ENCODE data around the gene STK17B.

The STK17B gene

DNA sequence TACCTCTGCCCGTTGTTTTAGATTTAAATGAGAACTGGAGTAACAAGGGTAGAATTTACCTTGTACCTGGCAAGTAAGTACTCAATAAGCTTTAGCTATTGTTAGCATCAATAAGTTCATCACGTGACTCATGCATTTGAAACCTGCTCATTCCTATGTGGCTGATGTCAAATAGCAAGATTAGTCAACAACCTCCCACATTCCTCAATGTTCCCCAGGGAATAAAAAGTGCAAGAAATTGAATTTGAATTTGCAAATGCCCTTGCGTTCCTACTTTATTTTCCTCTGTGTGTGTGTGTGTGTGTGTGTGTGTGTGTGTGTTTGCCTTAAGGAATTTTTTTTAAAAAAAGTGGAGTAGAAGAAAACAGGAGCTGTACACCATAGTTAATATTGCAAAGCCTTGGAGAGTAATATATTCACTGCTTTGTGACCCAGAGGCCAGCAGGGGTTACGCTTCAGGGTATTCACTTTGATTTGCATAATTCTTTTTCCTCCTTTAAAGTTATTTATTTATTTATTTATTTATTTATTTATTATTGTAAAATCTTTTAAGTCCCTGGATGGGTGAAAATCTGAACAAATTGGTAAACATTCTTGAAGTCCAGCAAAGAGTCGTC is 58.9 kb downstream of the STK17B start:
- H3K4me1 ChIP-seq (ENCODE audit: insufficient read depth, low read length) = peaks cover 30% of the 10 kb centered on the region
- H3K4me3 ChIP-seq (ENCODE audit: low read length) = no peak overlapping the region
- no peaks in the 10 kb centered on the region for H3K36me3 ChIP-seq (ENCODE audit: insufficient read depth, low read length)
- H3K27me3 ChIP-seq (ENCODE audit: insufficient read depth, low read length) = no peaks in the 10 kb centered on the region
- peak overlapping the region; percentile 94 for H3K27ac ChIP-seq (ENCODE audit: low read depth, low read length)
- WGBS = 32% methylated on average over 3 of the region's 5 CpGs
- no peak overlapping the region; the same call in 1 of the 2 replicates for H3K9ac ChIP-seq (ENCODE audit: low read depth, low read length)
- no peaks in the 10 kb centered on the region for H3K9me3 ChIP-seq (ENCODE audit: insufficient read depth, low read depth, low read length)

DNA sequence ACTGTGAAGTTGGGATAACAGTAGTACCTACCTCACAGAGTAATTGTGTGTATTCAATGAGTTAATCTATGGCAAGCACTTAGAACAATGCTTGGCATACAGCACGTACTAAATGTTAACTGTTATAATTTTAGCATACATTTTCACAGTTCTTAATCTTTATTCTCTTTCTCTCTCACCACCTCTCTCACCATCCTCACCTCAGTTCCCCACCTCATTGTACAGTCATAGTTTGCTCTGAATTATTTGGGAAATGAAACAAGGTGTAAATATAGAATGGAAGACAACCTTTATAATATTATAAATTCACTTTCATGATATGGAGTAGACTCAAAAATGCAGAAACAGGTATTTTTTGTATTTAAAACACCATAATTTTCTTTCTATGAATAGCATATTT is 62.8 kb downstream of the STK17B start:
- no peak overlapping the region for H3K9ac ChIP-seq (ENCODE audit: low read depth, low read length)
- H3K4me1 ChIP-seq (ENCODE audit: insufficient read depth, low read length) = peaks cover 22% of the 10 kb centered on the region
- no peak overlapping the region for H3K27ac ChIP-seq (ENCODE audit: low read depth, low read length)
- H3K36me3 ChIP-seq (ENCODE audit: insufficient read depth, low read length) = no peaks in the 10 kb centered on the region
- H3K27me3 ChIP-seq (ENCODE audit: insufficient read depth, low read length) = no peaks in the 10 kb centered on the region
- H3K9me3 ChIP-seq (ENCODE audit: insufficient read depth, low read depth, low read length) = no peaks in the 10 kb centered on the region
- WGBS = 85% methylated on average over 1 of the region's 1 CpG
- no peak overlapping the region for H3K4me3 ChIP-seq (ENCODE audit: low read length)

DNA sequence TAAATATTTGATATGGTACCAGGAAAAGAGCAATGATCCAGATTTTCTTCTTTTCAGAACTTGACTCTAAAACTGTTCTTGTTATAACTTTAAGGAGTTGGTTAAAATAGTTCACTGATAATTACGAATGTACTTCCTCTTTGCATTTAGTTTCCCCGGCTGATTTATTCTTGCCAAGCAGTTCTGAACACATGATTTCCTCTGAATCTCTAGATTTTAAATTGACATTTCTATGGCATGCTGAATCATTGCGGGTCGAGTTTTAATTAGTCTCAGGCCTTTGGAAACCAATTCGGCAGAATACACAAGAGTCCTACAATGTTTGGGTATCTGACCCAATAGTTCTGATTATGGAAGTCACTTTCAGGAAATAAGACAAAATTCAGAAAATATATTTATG is 65.4 kb downstream of the STK17B start:
- Histone ChIP-seq H3K36me3 (ENCODE audit: insufficient read depth, low read length) (no peaks in the 10 kb centered on the region), H3K4me1 (ENCODE audit: insufficient read depth, low read length) (0 out of 2 replicates have a peak, but pooled peaks cover 10% of the 10 kb centered on the region), H3K9me3 (ENCODE audit: insufficient read depth, low read depth, low read length) (no peaks in the 10 kb centered on the region), H3K4me3 (ENCODE audit: low read length) (no peak overlapping the region), H3K9ac (ENCODE audit: low read depth, low read length) (no peak overlapping the region), H3K27me3 (ENCODE audit: insufficient read depth, low read length) (no peaks in the 10 kb centered on the region), H3K27ac (ENCODE audit: low read depth, low read length) (no peak overlapping the region)
- 94% methylated on average over 5 of the region's 5 CpGs for WGBS

DNA sequence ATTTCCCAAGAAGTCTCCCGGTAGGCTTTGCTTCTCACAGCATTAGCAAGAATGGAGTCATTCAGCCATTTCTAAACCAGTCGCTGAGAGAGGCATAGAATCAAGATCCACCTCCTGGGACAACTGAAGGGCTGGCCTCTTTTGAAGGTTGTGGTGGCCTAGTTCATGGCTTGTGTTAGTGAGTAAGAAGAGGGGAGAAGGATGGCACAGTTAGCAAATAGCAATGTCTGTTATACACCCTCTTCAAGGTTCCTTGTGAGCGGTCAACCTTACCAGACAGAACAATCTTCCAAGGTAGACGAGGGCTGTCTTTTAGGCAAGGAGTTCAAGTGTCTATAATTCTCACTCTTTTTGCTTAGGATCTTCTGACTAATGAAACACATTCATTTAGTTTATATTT is 67.3 kb downstream of the STK17B start:
- H3K36me3 ChIP-seq (ENCODE audit: insufficient read depth, low read length) = no peaks in the 10 kb centered on the region
- 0 out of 2 replicates have a peak, but pooled peaks cover 10% of the 10 kb centered on the region for H3K4me1 ChIP-seq (ENCODE audit: insufficient read depth, low read length)
- no peaks in the 10 kb centered on the region for H3K9me3 ChIP-seq (ENCODE audit: insufficient read depth, low read depth, low read length)
- H3K27ac ChIP-seq (ENCODE audit: low read depth, low read length) = no peak overlapping the region
- H3K4me3 ChIP-seq (ENCODE audit: low read length) = no peak overlapping the region
- H3K27me3 ChIP-seq (ENCODE audit: insufficient read depth, low read length) = no peaks in the 10 kb centered on the region
- WGBS = 97% methylated on average over 4 of the region's 4 CpGs
- no peak overlapping the region for H3K9ac ChIP-seq (ENCODE audit: low read depth, low read length)

DNA sequence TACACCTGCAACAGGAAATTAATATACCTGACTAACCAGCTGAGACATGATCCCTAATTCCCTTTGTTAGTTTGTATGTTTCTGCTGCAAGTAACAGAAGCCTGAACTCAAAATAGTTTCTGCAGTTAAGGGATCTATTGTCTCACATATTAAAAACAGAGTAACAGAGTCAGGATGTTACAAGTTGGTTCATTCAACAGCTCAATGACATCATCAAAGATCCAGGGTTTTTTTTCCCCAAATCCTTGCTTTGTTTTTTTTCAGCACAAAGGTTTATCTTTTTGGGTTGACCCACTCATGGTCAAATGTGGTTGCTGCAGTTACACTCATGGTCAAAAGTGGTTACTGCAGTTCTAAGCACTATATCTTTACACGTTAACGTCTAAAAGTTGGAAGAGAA is 67.8 kb downstream of the STK17B start:
- H3K27ac ChIP-seq (ENCODE audit: low read depth, low read length) = no peak overlapping the region
- no peaks in the 10 kb centered on the region for H3K9me3 ChIP-seq (ENCODE audit: insufficient read depth, low read depth, low read length)
- no peaks in the 10 kb centered on the region for H3K36me3 ChIP-seq (ENCODE audit: insufficient read depth, low read length)
- no peaks in the 10 kb centered on the region for H3K27me3 ChIP-seq (ENCODE audit: insufficient read depth, low read length)
- H3K9ac ChIP-seq (ENCODE audit: low read depth, low read length) = no peak overlapping the region
- WGBS = 96% methylated on average over 2 of the region's 2 CpGs
- H3K4me3 ChIP-seq (ENCODE audit: low read length) = no peak overlapping the region
- 0 out of 2 replicates have a peak, but pooled peaks cover 10% of the 10 kb centered on the region for H3K4me1 ChIP-seq (ENCODE audit: insufficient read depth, low read length)

DNA sequence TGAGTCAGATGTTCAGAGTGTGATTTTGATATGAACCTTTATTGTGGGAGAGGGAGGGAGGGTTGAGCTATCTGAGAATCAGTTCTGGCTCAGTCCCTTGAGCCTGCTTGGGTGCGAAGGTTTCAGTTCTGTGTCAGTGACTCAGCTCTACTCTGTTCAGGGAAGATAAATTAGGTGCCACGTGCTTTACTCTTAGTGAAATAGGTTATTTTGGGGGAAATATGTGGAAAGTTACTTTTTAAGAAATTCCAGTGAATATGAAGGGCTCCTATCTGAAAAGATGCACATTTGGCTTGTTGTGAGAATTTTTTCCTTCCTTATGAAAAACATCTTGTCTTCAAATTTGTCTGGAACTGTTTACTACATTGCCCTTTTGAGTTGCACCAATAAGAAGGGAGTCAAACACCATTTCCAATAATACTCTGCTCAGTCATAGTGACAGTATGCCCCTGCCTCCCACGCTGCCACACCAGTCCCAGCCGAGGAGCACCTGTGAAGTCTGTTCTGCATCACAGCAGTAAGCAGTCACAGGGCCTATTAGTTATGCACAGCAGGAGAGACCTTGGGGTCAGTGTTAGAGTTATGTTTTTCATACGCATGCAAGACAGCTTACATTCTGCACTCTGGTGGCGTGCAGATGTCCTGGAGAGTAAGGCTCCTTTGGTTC is 69.9 kb downstream of the STK17B start:
- no peaks in the 10 kb centered on the region for H3K9me3 ChIP-seq (ENCODE audit: insufficient read depth, low read depth, low read length)
- 53% methylated on average over 6 of the region's 6 CpGs for WGBS
- peaks cover 26% of the 10 kb centered on the region for H3K4me1 ChIP-seq (ENCODE audit: insufficient read depth, low read length)
- no peak overlapping the region for H3K9ac ChIP-seq (ENCODE audit: low read depth, low read length)
- no peak overlapping the region for H3K27ac ChIP-seq (ENCODE audit: low read depth, low read length)
- no peak overlapping the region for H3K4me3 ChIP-seq (ENCODE audit: low read length)
- no peaks in the 10 kb centered on the region for H3K36me3 ChIP-seq (ENCODE audit: insufficient read depth, low read length)
- H3K27me3 ChIP-seq (ENCODE audit: insufficient read depth, low read length) = no peaks in the 10 kb centered on the region

DNA sequence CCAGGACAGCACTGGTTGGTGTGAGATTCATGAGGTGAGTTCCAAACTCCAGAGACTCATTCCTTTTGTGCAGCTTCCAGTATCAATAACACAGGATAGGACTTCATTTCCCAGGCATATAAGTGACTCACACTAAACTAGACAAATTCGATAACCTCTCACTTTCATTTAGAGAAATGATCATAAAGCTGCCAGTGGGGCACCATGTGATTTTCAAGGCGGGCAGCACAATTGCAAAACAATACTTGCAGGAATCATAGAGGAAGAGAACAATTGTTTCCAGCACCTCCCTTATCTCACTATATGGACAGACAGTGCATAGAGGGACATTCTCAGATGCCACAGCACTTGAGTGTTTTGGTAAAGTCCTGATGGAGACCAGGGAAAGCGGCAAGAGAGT is 71.5 kb downstream of the STK17B start:
- Histone ChIP-seq H3K4me1 (ENCODE audit: insufficient read depth, low read length) (peaks cover 33% of the 10 kb centered on the region), H3K9ac (ENCODE audit: low read depth, low read length) (no peak overlapping the region), H3K27ac (ENCODE audit: low read depth, low read length) (no peak overlapping the region), H3K9me3 (ENCODE audit: insufficient read depth, low read depth, low read length) (no peaks in the 10 kb centered on the region), H3K4me3 (ENCODE audit: low read length) (no peak overlapping the region), H3K27me3 (ENCODE audit: insufficient read depth, low read length) (no peaks in the 10 kb centered on the region), H3K36me3 (ENCODE audit: insufficient read depth, low read length) (no peaks in the 10 kb centered on the region)
- WGBS = 97% methylated on average over 3 of the region's 3 CpGs

DNA sequence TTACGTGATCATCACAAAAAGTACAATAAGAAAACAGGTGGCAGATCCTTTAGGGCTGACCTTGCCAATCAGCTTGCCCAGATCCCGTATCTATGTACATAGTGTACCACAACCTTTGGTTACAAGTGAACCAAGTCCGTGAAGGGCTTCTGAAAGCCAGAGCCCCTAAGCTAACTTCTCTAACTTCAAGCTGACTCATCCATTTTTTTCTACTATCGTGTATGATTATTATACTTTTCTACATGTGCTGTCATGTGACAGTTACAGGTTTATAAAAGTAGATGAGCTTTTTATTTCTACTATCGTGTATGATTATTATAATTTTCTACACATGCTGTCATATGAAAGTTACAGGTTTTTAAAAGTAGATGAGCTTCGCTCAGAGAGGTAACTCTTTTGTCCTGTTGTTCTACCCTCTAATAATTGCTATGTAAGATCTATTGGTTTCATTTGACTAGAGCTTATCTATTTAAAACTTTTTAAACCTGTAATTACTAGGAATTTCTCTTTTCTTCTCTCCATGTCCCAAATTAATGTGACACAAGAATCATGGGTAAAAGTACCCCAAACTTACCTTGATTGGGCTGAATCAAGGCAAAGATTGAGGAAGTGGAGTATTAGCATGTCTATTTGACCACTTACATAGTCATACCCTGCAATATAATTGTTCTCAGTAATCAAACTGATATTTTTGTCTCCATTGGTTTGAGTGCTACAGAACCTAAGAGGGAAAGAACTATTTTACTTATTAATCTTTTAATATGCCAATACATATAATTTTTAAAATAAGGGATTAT is 73.3 kb downstream of the STK17B start:
- Histone ChIP-seq H3K36me3 (ENCODE audit: insufficient read depth, low read length) (no peaks in the 10 kb centered on the region), H3K9ac (ENCODE audit: low read depth, low read length) (no peak overlapping the region)
- WGBS = 98% methylated on average over 3 of the region's 6 CpGs

DNA sequence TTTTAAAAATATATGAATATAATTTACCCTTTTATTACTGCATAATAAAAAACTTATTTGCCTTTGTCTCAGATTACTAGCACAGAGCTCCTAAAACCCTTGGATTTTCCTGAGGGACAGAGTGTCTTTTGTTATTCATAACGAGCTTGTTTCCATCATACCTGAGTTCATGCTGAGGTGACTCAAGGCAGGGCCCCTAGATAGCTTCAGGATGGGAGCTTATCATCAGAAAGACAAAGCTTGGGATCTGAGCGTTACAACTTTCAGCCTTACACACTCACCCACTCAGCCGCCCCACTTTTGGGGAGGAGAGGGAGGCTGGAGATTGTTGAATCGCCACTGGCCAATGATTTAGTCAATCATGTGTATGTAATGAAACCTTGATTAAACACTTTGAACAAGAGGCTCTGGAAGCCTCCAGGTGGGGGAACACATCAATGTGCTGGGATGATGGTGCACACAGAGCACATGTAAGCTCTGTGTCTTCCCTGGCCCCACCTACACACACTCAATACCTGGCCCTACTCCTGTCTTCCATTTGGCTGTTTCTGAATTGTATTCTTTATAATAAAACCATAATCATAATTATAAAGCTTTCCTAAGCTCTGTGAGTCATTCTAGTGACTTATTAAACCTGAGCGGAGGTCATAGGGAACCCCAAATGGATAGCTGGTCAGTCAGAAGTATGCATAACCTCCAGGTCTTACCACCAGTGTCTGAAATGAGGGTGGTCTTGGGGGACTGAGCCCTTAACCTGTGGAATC is 74.2 kb downstream of the STK17B start:
- no peak overlapping the region for H3K9ac ChIP-seq (ENCODE audit: low read depth, low read length)
- H3K27ac ChIP-seq (ENCODE audit: low read depth, low read length) = peak overlapping the region; percentile 74; the same call in 1 of the 2 replicates
- peaks cover 32% of the 10 kb centered on the region for H3K4me1 ChIP-seq (ENCODE audit: insufficient read depth, low read length)
- no peaks in the 10 kb centered on the region for H3K9me3 ChIP-seq (ENCODE audit: insufficient read depth, low read depth, low read length)
- H3K4me3 ChIP-seq (ENCODE audit: low read length) = no peak overlapping the region
- H3K27me3 ChIP-seq (ENCODE audit: insufficient read depth, low read length) = no peaks in the 10 kb centered on the region
- no peaks in the 10 kb centered on the region for H3K36me3 ChIP-seq (ENCODE audit: insufficient read depth, low read length)
- 38% methylated on average over 3 of the region's 5 CpGs for WGBS

More for the DNA sequence above, 73.3 kb downstream of the STK17B start:
- H3K27ac ChIP-seq (ENCODE audit: low read depth, low read length) = peak overlapping the region; percentile 74; the same call in 1 of the 2 replicates
- no peak overlapping the region for H3K4me3 ChIP-seq (ENCODE audit: low read length)
- H3K27me3 ChIP-seq (ENCODE audit: insufficient read depth, low read length) = no peaks in the 10 kb centered on the region
- H3K9me3 ChIP-seq (ENCODE audit: insufficient read depth, low read depth, low read length) = no peaks in the 10 kb centered on the region
- H3K4me1 ChIP-seq (ENCODE audit: insufficient read depth, low read length) = peaks cover 33% of the 10 kb centered on the region

DNA sequence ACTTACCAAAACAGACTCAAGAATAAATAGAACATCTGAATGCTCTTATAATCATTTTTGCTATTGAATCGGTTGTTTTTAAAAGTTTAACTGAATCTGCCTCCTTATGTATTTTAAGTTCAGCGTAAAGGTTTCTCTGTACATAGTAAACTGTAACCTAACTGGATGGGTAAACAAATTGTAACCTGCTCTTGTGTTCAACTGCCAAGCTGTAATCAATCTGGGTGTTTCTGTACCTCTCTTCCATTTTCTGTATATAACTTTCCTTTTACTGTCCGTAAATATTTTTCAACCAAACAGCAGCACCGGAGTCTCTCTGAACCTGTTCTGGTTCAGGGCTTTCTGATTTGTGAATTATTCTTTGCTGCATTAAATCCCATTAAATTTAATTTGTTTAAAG is 75.1 kb downstream of the STK17B start:
- Histone ChIP-seq H3K36me3 (ENCODE audit: insufficient read depth, low read length) (no peaks in the 10 kb centered on the region), H3K4me1 (ENCODE audit: insufficient read depth, low read length) (peaks cover 23% of the 10 kb centered on the region), H3K27ac (ENCODE audit: low read depth, low read length) (peak overlapping the region; percentile 52; the same call in 1 of the 2 replicates), H3K27me3 (ENCODE audit: insufficient read depth, low read length) (no peaks in the 10 kb centered on the region), H3K9me3 (ENCODE audit: insufficient read depth, low read depth, low read length) (no peaks in the 10 kb centered on the region), H3K4me3 (ENCODE audit: low read length) (no peak overlapping the region), H3K9ac (ENCODE audit: low read depth, low read length) (no peak overlapping the region)
- 78% methylated on average over 3 of the region's 4 CpGs for WGBS

All from HUES64 (cell line).